Calu3 (cell line): ENCODE data around the gene ZNF668. TPM values are rescaled to one million over a fixed set of nuclear protein-coding genes. Genes with fewer than 3 reads are reported as not detected.
A peak's percentile ranks its signal among the peaks of the same experiment; 100 is the strongest.

ENCODE experiments used
- BruUV-seq: library from RNA; stranded (reverse); fragments of 400-500 nt; replicated peaks from 2 replicates; lab custom pipeline; 2021; lab: Mats Ljungman, UMichigan
- CTCF ChIA-PET: fragments of 300-600 bp; sonication (Branson Sonifier 250); formaldehyde crosslinking; loops from one replicate; lab custom pipeline; 2022; ENCODE audit warnings: antibody characterized with exemption; lab: Charles Lee
- DNase-seq: peaks from one replicate; pipeline ENCODE4 v3.0.0; 2022
- H3K27ac Mint-ChIP-seq: one replicate; pipeline ENCODE4 v1.8.0; 2022; ENCODE audit warnings: mixed read lengths; ENCODE audit not compliant: unreplicated experiment
- H3K27me3 Mint-ChIP-seq: one replicate; pipeline ENCODE4 v1.8.0; 2022; ENCODE audit warnings: mixed read lengths; ENCODE audit not compliant: unreplicated experiment
- H3K36me3 Mint-ChIP-seq: one replicate; pipeline ENCODE4 v1.8.0; 2022; ENCODE audit warnings: mild to moderate bottlenecking, moderate library complexity, mixed read lengths; ENCODE audit not compliant: insufficient read depth, unreplicated experiment
- H3K4me1 Mint-ChIP-seq: one replicate; pipeline ENCODE4 v1.8.0; 2022; ENCODE audit warnings: mild to moderate bottlenecking, low read depth, mixed read lengths; ENCODE audit not compliant: unreplicated experiment
- H3K4me3 Mint-ChIP-seq: one replicate; pipeline ENCODE4 v1.8.0; 2022; ENCODE audit warnings: mild to moderate bottlenecking, low read depth, moderate library complexity, mixed read lengths; ENCODE audit not compliant: unreplicated experiment
- H3K9me3 Mint-ChIP-seq: one replicate; pipeline ENCODE4 v1.8.0; 2022; ENCODE audit warnings: low read depth, mixed read lengths; ENCODE audit not compliant: unreplicated experiment
- CTCF ChIP-seq: fragments of 200-600 bp; IDR thresholded peaks from one replicate; pipeline ENCODE4 v1.8.0; 2022; ENCODE audit warnings: antibody characterized with exemption; ENCODE audit not compliant: unreplicated experiment
- intact Hi-C: fragments of 100-400 bp; cut with micrococcal nuclease; formaldehyde crosslinking; loops from one replicate; pipeline ENCODE4 v1.10.0; 2022; ENCODE audit not compliant: unreplicated experiment
- total RNA-seq: library from RNA; stranded (reverse); gene quantifications from 2 replicates; pipeline ENCODE4 v1.2.3, GENCODE V29; 2022

Gene ZNF668
- total RNA-seq, 1 experiment from 2014 or later, result 12.5 TPM

DNA sequence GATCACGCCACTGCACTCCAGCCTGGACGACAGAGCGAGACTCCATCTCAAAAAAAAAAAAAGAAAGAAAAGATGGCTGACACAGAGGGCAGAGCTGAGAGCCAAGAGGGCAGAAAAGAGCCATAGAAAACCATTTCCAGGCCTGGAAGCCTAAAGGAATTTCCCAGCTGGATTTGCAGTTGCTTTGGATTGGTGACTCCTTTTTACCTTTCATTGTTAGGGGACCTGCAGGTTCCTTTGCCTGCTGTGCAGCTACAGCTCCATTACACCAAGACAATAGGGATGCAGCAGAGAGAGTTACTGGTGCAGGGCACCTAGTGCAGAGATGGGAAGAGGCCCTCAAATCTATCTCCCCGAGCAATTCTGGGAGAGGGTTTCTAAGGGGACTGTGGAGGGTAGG lies 18.4 kb downstream of the ZNF668 start:
- Mint-ChIP-seq H3K9me3 (no peaks in the 10 kb centered on the region), H3K27ac (no peak overlapping the region), H3K27me3 (no peaks in the 10 kb centered on the region), H3K36me3 (peaks cover 27% of the 10 kb centered on the region), H3K4me1 (peaks cover 12% of the 10 kb centered on the region), H3K4me3 (no peak overlapping the region)
- CTCF ChIA-PET, result interaction anchor here (0.7 kb wide), 1 partner anchor 18 kb away, joined by 3 read pairs; the partner anchor contains the start of genes ZNF646 and ZNF668
- DNase-seq, result no peak
- intact Hi-C loops, result no loop called here
- no TSS peak for BruUV-seq
- no peak for TF ChIP-seq CTCF

DNA sequence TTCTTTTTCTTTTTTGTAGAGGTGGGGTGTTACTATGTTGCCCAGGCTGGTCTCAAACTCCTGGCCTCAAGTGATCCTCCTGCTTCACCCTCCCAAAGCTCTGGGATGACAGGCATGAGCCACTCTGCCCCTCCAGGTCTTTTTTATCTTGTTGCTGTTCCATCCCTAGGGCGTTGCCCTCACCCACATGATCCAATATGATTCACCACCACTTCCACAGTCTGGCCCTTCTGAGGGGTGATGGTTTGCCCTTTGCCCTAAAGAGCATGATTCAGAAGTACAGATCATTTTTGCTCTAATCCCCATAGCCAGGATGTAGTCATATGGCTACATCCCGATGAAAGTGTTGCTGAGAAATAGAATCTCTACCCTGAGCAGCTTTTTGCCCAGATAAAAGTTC lies 21.9 kb downstream of the ZNF668 start:
- BruUV-seq, result no TSS peak
- Mint-ChIP-seq H3K36me3 (peaks cover 15% of the 10 kb centered on the region), H3K27me3 (no peaks in the 10 kb centered on the region), H3K9me3 (no peaks in the 10 kb centered on the region), H3K4me1 (peaks cover 12% of the 10 kb centered on the region), H3K27ac (no peak overlapping the region), H3K4me3 (no peak overlapping the region)
- DNase-seq, result peak; percentile 40
- intact Hi-C loops, result no loop called here
- TF ChIP-seq CTCF, result no peak
- CTCF ChIA-PET, result no interaction called here

- H3K4me3 Mint-ChIP-seq, result no peak overlapping the region
- CTCF ChIA-PET, result interaction anchor here (0.7 kb wide), 1 partner anchor 23 kb away, joined by 3 read pairs; no protein-coding TSS in a partner anchor
- H3K9me3 Mint-ChIP-seq, result peaks cover 3% of the 10 kb centered on the region
Measured at GRCh38 chr16:31050280-31051030, 23.6 kb downstream of the ZNF668 start.

DNA sequence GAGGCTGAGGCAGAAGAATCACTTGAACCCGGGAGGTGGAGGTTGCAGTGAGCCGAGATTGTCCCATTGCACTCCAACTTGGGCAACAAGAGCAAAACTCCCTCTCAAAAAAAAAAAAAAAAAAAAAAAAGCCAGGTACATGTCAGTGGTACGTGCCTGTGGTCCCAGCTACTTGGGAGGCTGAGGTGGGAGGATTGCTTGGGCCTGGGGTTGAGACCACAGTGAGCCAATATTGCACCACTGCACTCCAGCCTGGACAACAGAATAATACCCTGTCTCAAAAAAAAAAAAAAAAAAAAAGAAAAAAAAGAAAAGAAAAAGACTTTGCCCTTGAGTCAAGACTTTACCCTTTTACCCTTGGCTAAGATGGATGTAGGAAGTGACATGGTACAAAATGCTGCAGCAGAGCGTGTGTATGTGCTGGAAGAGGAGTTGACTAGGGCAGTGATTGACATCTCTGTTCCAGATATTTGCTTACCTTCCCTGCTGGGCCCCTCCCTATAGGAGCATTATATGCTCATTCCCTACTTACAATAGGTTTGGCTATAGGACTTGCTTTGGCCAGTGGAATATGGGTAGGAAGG lies 30.1 kb downstream of the ZNF668 start:
- intact Hi-C loops, result no loop called here
- Mint-ChIP-seq H3K4me1 (no peaks in the 10 kb centered on the region), H3K27ac (no peak overlapping the region), H3K9me3 (peaks cover 3% of the 10 kb centered on the region), H3K4me3 (no peak overlapping the region), H3K36me3 (peaks cover 15% of the 10 kb centered on the region), H3K27me3 (no peaks in the 10 kb centered on the region)
- no TSS peak for BruUV-seq
- CTCF ChIA-PET, result no interaction called here
- DNase-seq, result no peak
- TF ChIP-seq CTCF, result no peak

More at GRCh38 chr16:31050280-31051030, 23.6 kb downstream of the ZNF668 start:
- Mint-ChIP-seq H3K36me3 (peaks cover 4% of the 10 kb centered on the region), H3K4me1 (peaks cover 12% of the 10 kb centered on the region), H3K27me3 (no peaks in the 10 kb centered on the region), H3K27ac (no peak overlapping the region)
- no peak for DNase-seq
- no TSS peak for BruUV-seq
- intact Hi-C loops, result no loop called here
- TF ChIP-seq CTCF, result no peak
